Immature natural killer cell (primary cell): ENCODE measurements around the gene GPR78. TPM values are rescaled to one million over a fixed set of nuclear protein-coding genes. Genes with fewer than 3 reads are reported as not detected.
"Not testable (repeated sequence)": the region's sequence is repeated elsewhere in the genome, so short reads cannot be mapped to it uniquely, and the experiment has no call there.

ENCODE experiments used
- DNase-seq, 3 donors: peaks; one replicate each; pipeline ENCODE4 v3.0.0; 2022; ENCODE audit warnings: mixed read lengths in 1 of 3
- H3K27ac Mint-ChIP-seq, 6 donors: one replicate each; pipeline ENCODE4 v1.8.0; 2020; ENCODE audit warnings: mixed read lengths in 6 of 6, mild to moderate bottlenecking in 5 of 6, inconsistent platforms in 4 of 6, moderate library complexity in 3 of 6
- H3K27me3 Mint-ChIP-seq, 3 donors: one replicate each; pipeline ENCODE4 v1.8.0; 2020 to 2021; ENCODE audit warnings: low read depth in 3 of 3, mild to moderate bottlenecking in 3 of 3, mixed read lengths in 3 of 3, moderate library complexity in 3 of 3, inconsistent platforms in 1 of 3
- H3K36me3 Mint-ChIP-seq, 3 donors: one replicate each; pipeline ENCODE4 v1.8.0; 2020; ENCODE audit warnings: mixed read lengths in 3 of 3, inconsistent platforms in 2 of 3, mild to moderate bottlenecking in 2 of 3
- H3K4me1 Mint-ChIP-seq, 2 donors: one replicate each; pipeline ENCODE4 v1.8.0; 2020; ENCODE audit warnings: inconsistent platforms in 2 of 2, mild to moderate bottlenecking in 2 of 2, mixed read lengths in 2 of 2, moderate library complexity in 1 of 2
- H3K4me3 Mint-ChIP-seq, 5 donors: one replicate each; pipeline ENCODE4 v1.8.0; 2020; ENCODE audit warnings: mild to moderate bottlenecking in 5 of 5, mixed read lengths in 5 of 5, inconsistent platforms in 3 of 5, moderate library complexity in 3 of 5
- H3K9me3 Mint-ChIP-seq, 6 donors: one replicate each; pipeline ENCODE4 v1.8.0; 2020; ENCODE audit warnings: mild to moderate bottlenecking in 6 of 6, mixed read lengths in 6 of 6, inconsistent platforms in 4 of 6, moderate library complexity in 3 of 6
- polyA plus RNA-seq, 3 donors: library from polyadenylated mRNA; unstranded; fragments of 300-500 nt; fragmentation: Illumina TruSeq; gene quantifications; one replicate each; pipeline ENCODE4 v1.2.3, GENCODE V29; 2021

GPR78 gene
- polyA plus RNA-seq, 3 donors from 2014 or later, result not detected

- no peaks in the 10 kb centered on the region for H3K36me3 Mint-ChIP-seq
- no peak overlapping the region for H3K27ac Mint-ChIP-seq
- no peak overlapping the region for H3K4me3 Mint-ChIP-seq
Observed at GRCh38 chr4:8610858-8611616, 30.8 kb downstream of the GPR78 start.

DNA sequence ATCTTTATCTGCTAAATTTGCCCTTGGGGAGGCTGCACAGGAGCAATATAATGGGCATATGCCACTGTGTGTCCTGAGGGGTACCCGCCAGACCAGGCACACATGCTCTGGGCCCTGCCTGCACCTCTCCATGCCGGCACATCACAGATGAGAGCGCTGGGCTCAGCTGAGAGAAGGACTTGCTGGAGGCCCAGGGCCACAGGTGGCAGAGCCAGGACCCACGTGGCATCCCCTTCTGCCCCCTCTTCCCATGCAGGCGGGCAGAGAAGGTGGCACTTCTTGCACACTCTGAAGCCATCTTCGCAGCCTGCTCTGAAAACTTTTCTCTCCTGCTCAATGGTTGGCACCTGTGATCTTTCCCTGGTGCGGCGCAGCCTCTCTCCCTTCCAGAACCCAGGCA is 32.5 kb downstream of the GPR78 start:
- Mint-ChIP-seq H3K27me3 (peaks cover 0 to 5% (median 3%) of the 10 kb centered on the region in 3 donors), H3K27ac (no peak overlapping the region), H3K4me1 (no peaks in the 10 kb centered on the region), H3K4me3 (no peak overlapping the region), H3K36me3 (no peaks in the 10 kb centered on the region), H3K9me3 (no peaks in the 10 kb centered on the region)
- DNase-seq, result no peak

More at GRCh38 chr4:8610858-8611616, 30.8 kb downstream of the GPR78 start:
- DNase-seq, result no peak
- no peaks in the 10 kb centered on the region for H3K4me1 Mint-ChIP-seq
- H3K27me3 Mint-ChIP-seq, result peaks cover 0 to 5% (median 3%) of the 10 kb centered on the region in 3 donors
- H3K9me3 Mint-ChIP-seq, result no peaks in the 10 kb centered on the region

DNA sequence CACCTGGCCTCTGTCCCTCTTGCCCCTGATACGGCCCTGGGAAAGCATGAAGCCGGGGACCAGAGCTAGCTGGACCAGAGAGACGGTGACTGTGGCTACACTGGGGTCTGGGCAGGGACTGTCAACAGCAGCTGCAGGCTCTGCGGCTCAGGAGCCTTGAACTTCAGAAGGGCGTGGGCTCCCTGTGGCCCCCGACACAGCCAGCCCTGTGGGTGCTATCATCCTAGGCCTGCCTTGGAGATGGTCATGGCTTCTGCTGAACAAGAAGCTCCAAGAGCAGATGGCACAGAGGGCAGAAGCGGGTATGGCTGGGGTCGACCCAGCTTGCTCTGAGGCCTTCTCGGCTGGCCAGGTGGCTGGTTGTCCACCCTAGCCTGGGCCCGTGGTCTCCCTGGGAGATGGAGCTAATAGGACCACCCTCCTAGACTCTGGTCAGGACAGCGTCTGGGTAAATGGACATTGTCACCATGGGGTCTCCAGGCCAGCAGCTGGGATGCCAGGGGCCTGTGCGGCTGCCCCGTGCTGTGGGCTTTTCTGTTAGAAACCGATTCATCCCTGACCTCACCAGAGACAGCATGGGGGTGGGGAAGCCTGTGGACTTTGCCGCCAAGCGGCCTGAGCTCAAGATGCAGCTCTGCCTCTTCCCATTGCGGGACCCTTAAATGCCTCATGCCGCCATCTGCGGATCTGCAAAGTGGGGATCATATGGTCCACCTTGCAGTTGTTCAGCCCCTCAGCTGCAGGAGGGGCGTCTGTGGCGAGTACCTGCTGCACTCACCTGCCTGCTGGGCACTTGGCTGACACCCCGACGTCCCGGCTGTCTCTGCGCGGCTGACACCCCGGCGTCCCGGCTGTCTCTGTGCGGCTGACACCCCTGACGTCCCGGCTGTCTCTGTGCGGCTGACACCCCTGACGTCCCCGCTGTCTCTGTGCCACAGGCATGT is 33.5 kb downstream of the GPR78 start:
- Mint-ChIP-seq H3K4me3 (no peak overlapping the region), H3K4me1 (no peaks in the 10 kb centered on the region), H3K9me3 (no peaks in the 10 kb centered on the region), H3K36me3 (no peaks in the 10 kb centered on the region), H3K27me3 (peaks cover 0 to 7% (median 3%) of the 10 kb centered on the region in 3 donors), H3K27ac (no peak overlapping the region)
- DNase-seq, result no peak

DNA sequence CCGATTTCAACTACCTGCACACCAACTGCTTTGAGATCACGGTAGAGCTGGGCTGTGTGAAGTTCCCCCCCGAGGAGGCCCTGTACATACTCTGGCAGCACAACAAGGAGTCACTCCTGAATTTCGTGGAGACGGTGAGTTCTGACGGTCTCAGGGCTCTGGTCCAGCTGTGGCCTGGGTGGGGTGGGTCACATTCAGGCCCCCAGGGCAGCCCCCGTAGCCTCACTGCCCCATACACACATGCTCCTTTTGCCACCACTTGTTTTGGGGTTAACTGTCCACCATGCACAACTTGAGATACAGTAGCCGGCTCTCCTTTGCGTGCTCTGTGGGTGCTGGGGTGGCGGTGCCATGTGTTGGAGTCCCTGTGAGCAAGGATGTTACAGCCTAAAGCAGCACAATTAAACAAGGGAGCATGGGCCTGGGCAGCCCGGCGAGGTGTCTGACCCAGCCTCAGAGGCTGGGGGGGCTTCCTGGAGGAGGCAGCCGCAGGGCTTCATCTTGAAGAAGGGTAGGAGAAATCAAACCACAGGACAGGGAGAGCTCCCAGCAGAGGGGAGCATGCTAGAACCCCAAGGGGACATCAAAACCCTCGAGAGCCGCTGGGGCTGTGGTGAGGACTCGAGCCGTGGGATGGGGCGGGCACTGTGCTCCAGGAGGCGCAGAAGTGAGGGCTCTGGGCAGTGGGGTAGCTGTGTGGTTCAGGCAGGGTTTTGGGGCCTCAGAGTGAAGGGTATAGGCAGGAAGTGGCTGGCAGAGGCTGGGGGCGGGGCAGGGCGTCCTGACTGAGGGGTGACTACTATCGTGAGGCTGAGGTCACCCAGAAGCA is 34.4 kb downstream of the GPR78 start:
- Mint-ChIP-seq H3K9me3 (no peaks in the 10 kb centered on the region), H3K27me3 (peaks cover 0 to 7% (median 3%) of the 10 kb centered on the region in 3 donors), H3K4me1 (no peaks in the 10 kb centered on the region), H3K36me3 (no peaks in the 10 kb centered on the region), H3K27ac (no peak overlapping the region), H3K4me3 (no peak overlapping the region)
- no peak for DNase-seq

GRCh38 chr4:8615366-8615765 is 35.2 kb downstream of the GPR78 start:
- Mint-ChIP-seq H3K36me3 (no peaks in the 10 kb centered on the region), H3K4me1 (no peaks in the 10 kb centered on the region), H3K4me3 (no peak overlapping the region), H3K27ac (no peak overlapping the region), H3K9me3 (no peaks in the 10 kb centered on the region), H3K27me3 (peaks cover 0 to 4% (median 3%) of the 10 kb centered on the region in 3 donors)
- no peak for DNase-seq

GRCh38 chr4:8615921-8616787 is 36.0 kb downstream of the GPR78 start:
- no peak for DNase-seq
- no peaks in the 10 kb centered on the region for H3K36me3 Mint-ChIP-seq
- no peak overlapping the region for H3K27ac Mint-ChIP-seq
- peaks cover 0 to 3% (median 2%) of the 10 kb centered on the region in 3 donors for H3K27me3 Mint-ChIP-seq
- no peaks in the 10 kb centered on the region for H3K9me3 Mint-ChIP-seq
- H3K4me3 Mint-ChIP-seq, result no peak overlapping the region
- H3K4me1 Mint-ChIP-seq, result no peaks in the 10 kb centered on the region

DNA sequence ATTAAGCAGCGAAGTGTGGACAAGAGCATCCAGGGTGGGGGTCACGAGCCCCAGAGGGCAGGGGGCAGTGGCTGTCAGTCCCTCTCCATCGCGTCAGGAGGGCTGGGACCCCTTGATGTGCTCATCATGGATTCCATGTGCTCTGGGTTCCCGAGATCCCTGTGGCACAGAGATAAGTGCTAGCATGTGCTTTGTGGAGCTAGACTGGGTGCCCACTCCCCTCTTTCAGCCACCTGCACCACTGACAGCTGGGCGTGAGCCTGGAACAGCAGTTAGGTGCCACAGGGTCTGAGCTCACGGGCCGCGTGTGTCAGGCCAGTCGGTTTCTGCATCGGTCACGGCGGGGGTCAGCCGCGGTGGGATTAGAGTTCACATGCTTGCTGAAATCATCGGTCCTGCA is 36.6 kb downstream of the GPR78 start:
- no peak for DNase-seq
- Mint-ChIP-seq H3K27ac (no peak overlapping the region), H3K4me3 (no peak overlapping the region), H3K27me3 (peaks cover 0 to 3% (median 2%) of the 10 kb centered on the region in 3 donors), H3K4me1 (no peaks in the 10 kb centered on the region), H3K36me3 (no peaks in the 10 kb centered on the region), H3K9me3 (no peaks in the 10 kb centered on the region)

DNA sequence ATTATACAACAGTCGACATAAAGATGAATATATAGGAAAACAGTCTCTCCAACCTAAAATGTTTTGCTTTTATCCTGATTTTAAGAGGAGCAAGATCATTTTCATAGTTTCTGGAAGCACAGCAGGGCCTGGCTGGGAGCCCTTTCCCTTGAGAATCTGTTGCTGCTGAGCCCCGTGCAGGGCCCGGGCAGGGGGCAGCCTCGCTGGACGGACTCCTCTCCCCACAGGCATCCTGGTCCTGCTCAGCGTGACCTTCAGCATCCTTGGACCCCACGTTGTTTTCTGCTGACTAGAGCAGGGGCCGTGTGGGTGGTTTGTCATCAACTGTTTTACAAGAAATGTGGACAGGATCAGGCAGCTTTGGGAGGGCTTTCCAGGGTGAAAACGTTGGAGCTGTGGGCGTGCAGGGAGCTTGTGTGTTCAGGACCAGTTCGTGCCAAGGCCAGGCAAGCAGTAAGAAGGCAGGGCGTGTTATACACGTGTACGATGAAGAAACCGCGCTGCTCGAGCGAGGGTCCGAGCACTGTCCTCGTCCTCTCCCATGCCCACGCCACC is 37.4 kb downstream of the GPR78 start:
- Mint-ChIP-seq H3K27me3 (peaks cover 0 to 3% (median 2%) of the 10 kb centered on the region in 3 donors), H3K4me1 (no peaks in the 10 kb centered on the region), H3K9me3 (no peaks in the 10 kb centered on the region), H3K36me3 (no peaks in the 10 kb centered on the region), H3K4me3 (no peak overlapping the region), H3K27ac (no peak overlapping the region)
- DNase-seq, result no peak

DNA sequence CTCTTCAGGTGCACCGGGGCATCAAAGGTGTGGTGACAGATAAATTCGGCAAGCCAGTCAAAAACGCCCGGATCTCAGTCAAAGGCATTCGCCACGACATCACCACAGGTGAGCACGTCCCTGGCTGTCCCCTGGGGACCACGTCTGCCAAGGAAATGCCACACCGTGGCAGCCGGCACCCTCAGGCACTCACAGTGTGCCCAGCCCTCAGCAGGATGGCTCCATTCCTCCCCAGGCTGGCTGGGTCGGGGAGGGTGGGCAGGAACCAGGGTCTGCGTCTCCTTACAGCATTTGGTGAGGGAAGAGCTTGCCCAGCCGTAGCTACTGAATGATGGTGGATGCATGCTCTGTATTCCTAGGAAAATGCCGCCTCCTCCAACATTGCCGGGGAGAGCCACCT is 38.2 kb downstream of the GPR78 start:
- Mint-ChIP-seq H3K27ac (no peak overlapping the region), H3K4me3 (no peak overlapping the region), H3K9me3 (no peaks in the 10 kb centered on the region), H3K36me3 (no peaks in the 10 kb centered on the region), H3K27me3 (peaks cover 0 to 3% (median 2%) of the 10 kb centered on the region in 3 donors), H3K4me1 (no peaks in the 10 kb centered on the region)
- DNase-seq, result no peak

DNA sequence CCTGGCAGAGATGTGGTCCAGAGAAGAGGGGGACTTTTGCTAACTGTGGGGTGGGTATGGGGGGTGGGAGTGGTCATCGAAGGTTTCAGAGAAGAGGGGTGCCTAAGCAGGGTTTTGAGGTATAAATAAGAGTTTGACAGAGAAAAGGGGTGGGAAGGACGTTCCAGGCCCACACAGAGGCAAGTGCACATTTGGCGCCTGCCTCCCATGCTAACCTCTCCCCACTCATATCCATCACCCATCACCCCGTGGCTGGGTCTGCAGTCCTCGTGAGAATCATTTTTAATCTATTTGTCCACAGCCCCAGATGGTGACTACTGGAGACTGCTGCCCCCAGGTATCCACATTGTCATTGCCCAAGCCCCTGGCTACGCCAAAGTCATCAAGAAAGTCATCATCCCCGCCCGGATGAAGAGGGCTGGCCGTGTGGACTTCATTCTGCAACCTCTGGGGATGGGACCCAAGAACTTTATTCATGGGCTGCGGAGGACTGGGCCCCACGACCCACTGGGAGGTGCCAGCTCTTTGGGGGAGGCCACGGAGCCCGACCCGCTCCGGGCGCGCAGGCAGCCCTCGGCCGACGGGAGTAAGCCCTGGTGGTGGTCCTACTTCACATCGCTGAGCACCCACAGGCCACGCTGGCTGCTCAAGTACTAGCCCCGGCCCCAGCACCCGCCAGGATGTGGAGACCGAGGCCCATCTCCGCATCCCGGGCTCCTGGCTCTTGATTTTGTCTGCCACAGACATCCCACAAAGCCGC is 38.9 kb downstream of the GPR78 start:
- no peak for DNase-seq
- no peak overlapping the region for H3K4me3 Mint-ChIP-seq
- H3K27ac Mint-ChIP-seq, result no peak overlapping the region
- no peaks in the 10 kb centered on the region for H3K9me3 Mint-ChIP-seq
- no peaks in the 10 kb centered on the region for H3K4me1 Mint-ChIP-seq
- peaks cover 0 to 3% (median 2%) of the 10 kb centered on the region in 3 donors for H3K27me3 Mint-ChIP-seq
- no peaks in the 10 kb centered on the region for H3K36me3 Mint-ChIP-seq

DNA sequence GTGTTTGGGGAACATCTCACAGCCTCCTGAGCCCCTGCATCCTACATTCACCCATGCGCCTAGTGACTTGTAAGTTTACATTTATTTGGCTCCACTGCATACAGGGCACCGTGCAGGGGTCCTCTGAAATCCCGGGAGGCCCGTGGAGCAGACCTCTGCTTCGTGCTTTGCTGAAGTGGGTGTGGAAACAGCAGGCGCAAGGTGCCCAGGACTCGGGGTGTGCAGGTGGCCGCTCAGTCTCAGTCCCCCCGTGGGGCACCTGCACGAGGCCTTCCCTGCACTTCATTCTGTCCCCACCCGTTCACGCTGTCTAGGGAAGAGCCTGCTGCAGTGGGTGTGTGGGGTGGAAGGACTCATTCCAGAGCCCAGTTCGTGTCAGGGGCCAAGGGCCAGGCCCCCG is 40.9 kb downstream of the GPR78 start:
- H3K36me3 Mint-ChIP-seq, H3K9me3 Mint-ChIP-seq, H3K4me1 Mint-ChIP-seq, H3K27ac Mint-ChIP-seq, H3K4me3 Mint-ChIP-seq, H3K27me3 Mint-ChIP-seq, DNase-seq: not testable (repeated sequence)

- H3K9me3 Mint-ChIP-seq, DNase-seq, H3K4me1 Mint-ChIP-seq, H3K27ac Mint-ChIP-seq, H3K36me3 Mint-ChIP-seq, H3K4me3 Mint-ChIP-seq, H3K27me3 Mint-ChIP-seq: not testable (repeated sequence)
Observed at GRCh38 chr4:8624601-8625272, 44.5 kb downstream of the GPR78 start.
